Neural progenitor cell (in vitro differentiated cells): Measurements from ENCODE around the gene HRCT1. TPM values are rescaled to one million over a fixed set of nuclear protein-coding genes. Genes with fewer than 3 reads are reported as not detected.

Experiments
- DNase-seq: peaks from one replicate; pipeline ENCODE4 v3.0.0-alpha.2; 2016; ENCODE audit warnings: low spot score
- H2AFZ ChIP-seq: fragments of 200-600 bp; sonication (generic); replicated peaks from 2 replicates; pipeline ENCODE4 v1.6.1; 2016; ENCODE audit warnings: antibody characterized with exemption
- H3F3A ChIP-seq: fragments of 200-600 bp; sonication (generic); 2 replicates; pipeline ENCODE4 v1.6.1; 2016; ENCODE audit warnings: antibody characterized with exemption, low read depth
- H3K27ac ChIP-seq: fragments of 200-600 bp; sonication (generic); 2 replicates; pipeline ENCODE4 v1.5.1; 2016; ENCODE audit warnings: mild to moderate bottlenecking
- H3K27me3 ChIP-seq: fragments of 200-600 bp; sonication (generic); 2 replicates; pipeline ENCODE4 v1.6.1; 2016; ENCODE audit warnings: mild to moderate bottlenecking, moderate library complexity
- H3K36me3 ChIP-seq: fragments of 200-600 bp; sonication (generic); 2 replicates; pipeline ENCODE4 v1.5.1; 2016
- H3K4me1 ChIP-seq: fragments of 200-600 bp; sonication (generic); 2 replicates; pipeline ENCODE4 v1.6.1; 2016; ENCODE audit warnings: mixed run types
- H3K4me2 ChIP-seq: fragments of 200-600 bp; sonication (generic); 2 replicates; pipeline ENCODE4 v1.6.1; 2016
- H3K4me3 ChIP-seq: fragments of 200-600 bp; sonication (generic); 2 replicates; pipeline ENCODE4 v1.5.1; 2016
- H3K79me2 ChIP-seq: fragments of 200-600 bp; sonication (generic); 2 replicates; pipeline ENCODE4 v1.6.1; 2016; ENCODE audit warnings: low read depth
- H3K9ac ChIP-seq: fragments of 200-600 bp; sonication (generic); 2 replicates; pipeline ENCODE4 v1.6.1; 2016
- H3K9me3 ChIP-seq: fragments of 200-600 bp; sonication (generic); 2 replicates; pipeline ENCODE4 v1.5.1; 2016; ENCODE audit warnings: low read depth
- H4K20me1 ChIP-seq: fragments of 200-600 bp; sonication (generic); 2 replicates; pipeline ENCODE4 v1.6.1; 2016; ENCODE audit warnings: low read depth
- H3K27ac Mint-ChIP-seq: 3 replicates; pipeline ENCODE4 v1.8.0; 2021; ENCODE audit warnings: mixed read lengths
- H3K27me3 Mint-ChIP-seq: 2 replicates; pipeline ENCODE4 v1.8.0; 2022; ENCODE audit warnings: low read depth, mild to moderate bottlenecking, inconsistent platforms, moderate library complexity, mixed read lengths; ENCODE audit not compliant: insufficient read depth
- H3K36me3 Mint-ChIP-seq: 3 replicates; pipeline ENCODE4 v1.8.0; 2021; ENCODE audit warnings: mixed read lengths
- H3K4me1 Mint-ChIP-seq: 3 replicates; pipeline ENCODE4 v1.8.0; 2021; ENCODE audit warnings: mixed read lengths
- H3K4me3 Mint-ChIP-seq: 3 replicates; pipeline ENCODE4 v1.8.0; 2021; ENCODE audit warnings: mild to moderate bottlenecking, moderate library complexity, mixed read lengths
- H3K9me3 Mint-ChIP-seq: 3 replicates; pipeline ENCODE4 v1.8.0; 2020; ENCODE audit warnings: mixed read lengths
- CTCF ChIP-seq: fragments of 200-600 bp; sonication (generic); IDR thresholded peaks from 2 replicates; pipeline ENCODE4 v1.5.1; 2017; ENCODE audit warnings: antibody characterized with exemption, mild to moderate bottlenecking
- EZH2 ChIP-seq: fragments of 200-600 bp; sonication (generic); IDR thresholded peaks from 2 replicates; pipeline ENCODE4 v1.6.1; 2017; ENCODE audit warnings: antibody characterized with exemption, mild to moderate bottlenecking, moderate library complexity
- EZH2phosphoT487 ChIP-seq: fragments of 200-600 bp; sonication (generic); IDR thresholded peaks from 2 replicates; pipeline ENCODE4 v1.6.1; 2017; ENCODE audit warnings: antibody characterized with exemption
- total RNA-seq: library from RNA; depleted of rRNA; stranded (reverse); fragments of >200 nt; gene quantifications from 2 replicates; pipeline ENCODE4 v1.2.3, GENCODE V29; 2015; ENCODE audit warnings: low replicate concordance

The HRCT1 gene
- total RNA-seq, 1 donor from 2014 or later, result not detected

- no peak overlapping the region for H3K9ac ChIP-seq
- peaks cover 2% of the 10 kb centered on the region for H3K27me3 Mint-ChIP-seq
- no peak overlapping the region for H3K27ac ChIP-seq
- no peaks in the 10 kb centered on the region for H3K36me3 ChIP-seq
- no peak overlapping the region for H3K4me2 ChIP-seq
- H3K36me3 Mint-ChIP-seq, result no peaks in the 10 kb centered on the region
- TF ChIP-seq EZH2phosphoT487 (no peak), CTCF (no peak), EZH2 (no peak)
- no peak overlapping the region for H3K4me3 Mint-ChIP-seq
- no peaks in the 10 kb centered on the region for H3K79me2 ChIP-seq
- H3K4me1 ChIP-seq, result no peaks in the 10 kb centered on the region
- no peaks in the 10 kb centered on the region for H3K9me3 Mint-ChIP-seq
- no peaks in the 10 kb centered on the region for H4K20me1 ChIP-seq
- no peak overlapping the region for H2AFZ ChIP-seq
- no peak overlapping the region for H3K4me3 ChIP-seq
- H3K4me1 Mint-ChIP-seq, result no peaks in the 10 kb centered on the region
- H3K27me3 ChIP-seq, result peaks cover 29% of the 10 kb centered on the region
- H3F3A ChIP-seq, result no peaks in the 10 kb centered on the region
- no peak for DNase-seq
- no peak overlapping the region for H3K27ac Mint-ChIP-seq
- H3K9me3 ChIP-seq, result no peaks in the 10 kb centered on the region
These were observed 7.7 kb upstream of the HRCT1 start for GRCh38 chr9:35898337-35898736.

GRCh38 chr9:35899021-35899420 lies 7.0 kb upstream of the HRCT1 start:
- Histone ChIP-seq H3K4me1 (no peaks in the 10 kb centered on the region), H3K4me3 (no peak overlapping the region), H4K20me1 (no peaks in the 10 kb centered on the region), H3F3A (no peaks in the 10 kb centered on the region), H3K4me2 (no peak overlapping the region), H3K27me3 (peaks cover 29% of the 10 kb centered on the region), H3K27ac (no peak overlapping the region), H3K36me3 (no peaks in the 10 kb centered on the region), H3K9ac (no peak overlapping the region), H3K79me2 (no peaks in the 10 kb centered on the region), H2AFZ (no peak overlapping the region), H3K9me3 (no peaks in the 10 kb centered on the region)
- no peaks in the 10 kb centered on the region for H3K4me1 Mint-ChIP-seq
- H3K9me3 Mint-ChIP-seq, result no peaks in the 10 kb centered on the region
- no peak overlapping the region for H3K27ac Mint-ChIP-seq
- TF ChIP-seq CTCF, result no peak
- no peak for TF ChIP-seq EZH2
- no peak for TF ChIP-seq EZH2phosphoT487
- no peak for DNase-seq
- no peaks in the 10 kb centered on the region for H3K36me3 Mint-ChIP-seq
- no peak overlapping the region for H3K4me3 Mint-ChIP-seq
- H3K27me3 Mint-ChIP-seq, result peaks cover 2% of the 10 kb centered on the region

- Mint-ChIP-seq H3K4me3 (no peak overlapping the region), H3K9me3 (no peaks in the 10 kb centered on the region), H3K27ac (no peak overlapping the region), H3K4me1 (peaks cover 31% of the 10 kb centered on the region), H3K36me3 (no peaks in the 10 kb centered on the region), H3K27me3 (no peaks in the 10 kb centered on the region)
- H3F3A ChIP-seq, result peaks cover 7% of the 10 kb centered on the region
- H3K4me3 ChIP-seq, result no peak overlapping the region
- no peaks in the 10 kb centered on the region for H4K20me1 ChIP-seq
- no peak overlapping the region for H3K4me2 ChIP-seq
- peak; percentile 67 for DNase-seq
- peaks cover 27% of the 10 kb centered on the region for H3K27me3 ChIP-seq
- H3K4me1 ChIP-seq, result peaks cover 13% of the 10 kb centered on the region
- no peaks in the 10 kb centered on the region for H3K9me3 ChIP-seq
- TF ChIP-seq CTCF (peak; percentile 80), EZH2phosphoT487 (no peak), EZH2 (no peak)
- H3K79me2 ChIP-seq, result no peaks in the 10 kb centered on the region
- H3K27ac ChIP-seq, result no peak overlapping the region
- no peak overlapping the region for H3K9ac ChIP-seq
- no peak overlapping the region for H2AFZ ChIP-seq
- no peaks in the 10 kb centered on the region for H3K36me3 ChIP-seq
These were observed 3.0 kb upstream of the HRCT1 start for GRCh38 chr9:35903049-35903448.

GRCh38 chr9:35904338-35904737 lies 1.7 kb upstream of the HRCT1 start:
- no peaks in the 10 kb centered on the region for H3K27me3 Mint-ChIP-seq
- no peaks in the 10 kb centered on the region for H3K9me3 Mint-ChIP-seq
- peaks cover 7% of the 10 kb centered on the region for H3F3A ChIP-seq
- no peak overlapping the region for H3K4me3 Mint-ChIP-seq
- no peaks in the 10 kb centered on the region for H4K20me1 ChIP-seq
- H2AFZ ChIP-seq, result no peak overlapping the region
- DNase-seq, result no peak
- H3K4me1 ChIP-seq, result peaks cover 22% of the 10 kb centered on the region
- H3K4me1 Mint-ChIP-seq, result peaks cover 44% of the 10 kb centered on the region
- no peak overlapping the region for H3K9ac ChIP-seq
- no peak overlapping the region for H3K4me3 ChIP-seq
- H3K9me3 ChIP-seq, result no peaks in the 10 kb centered on the region
- no peaks in the 10 kb centered on the region for H3K36me3 ChIP-seq
- H3K4me2 ChIP-seq, result no peak overlapping the region
- H3K27me3 ChIP-seq, result peaks cover 17% of the 10 kb centered on the region
- H3K79me2 ChIP-seq, result no peaks in the 10 kb centered on the region
- H3K27ac ChIP-seq, result no peak overlapping the region
- peak overlapping the region; percentile 57 for H3K27ac Mint-ChIP-seq
- no peaks in the 10 kb centered on the region for H3K36me3 Mint-ChIP-seq
- TF ChIP-seq CTCF (no peak), EZH2phosphoT487 (no peak)
